Stimulated activated naive CD4-positive, alpha-beta T cell treated with Interleukin-2 at 50 U/mL for 16 hours (primary cell): Measurements from ENCODE around the gene NDUFAF3.
"Not testable (repeated sequence)": the region's sequence is repeated elsewhere in the genome, so short reads cannot be mapped to it uniquely, and the experiment has no call there.

Source experiments
- DNase-seq: peaks from one replicate; lab custom pipeline; 2025; lab: John Stamatoyannopoulos, UW

NDUFAF3 gene

DNA sequence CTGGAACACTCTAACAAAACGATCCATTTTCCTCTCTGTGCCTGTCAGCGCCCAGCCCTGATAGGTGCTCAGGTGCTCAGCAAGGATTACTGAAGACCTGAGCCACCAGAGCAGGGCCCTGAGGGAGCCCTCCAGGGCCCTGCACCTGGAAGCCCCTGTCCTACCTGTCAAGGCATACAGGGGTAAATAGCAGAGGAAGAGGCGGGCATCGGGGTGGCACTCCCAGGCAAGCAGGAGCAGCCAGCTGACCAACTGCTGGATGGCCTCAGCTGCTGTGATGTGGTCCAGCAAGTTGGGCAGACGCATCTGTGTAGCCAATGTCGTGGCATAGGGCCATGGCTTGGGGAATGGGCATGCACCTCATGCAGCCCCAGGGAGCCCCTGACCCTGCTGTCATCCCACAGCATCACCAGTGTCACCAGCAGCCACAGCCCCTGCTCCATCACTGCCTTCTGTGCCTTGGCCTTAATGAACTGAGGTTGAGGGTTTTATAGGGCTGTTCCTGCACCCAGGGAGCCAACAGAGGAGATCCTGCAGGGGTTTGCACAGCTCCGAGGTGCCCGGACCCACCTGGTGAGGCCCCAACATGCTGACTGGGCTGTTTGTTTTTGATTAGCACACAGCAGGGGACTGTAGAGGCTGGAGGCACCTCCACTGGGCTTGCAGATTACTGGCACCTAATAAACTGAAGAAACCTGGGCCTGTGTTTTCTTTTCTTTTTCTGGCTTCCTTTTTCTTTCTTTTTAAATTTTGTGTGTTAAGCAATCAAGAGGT lies 22.6 kb upstream of the NDUFAF3 start:
- no peak for DNase-seq

DNA sequence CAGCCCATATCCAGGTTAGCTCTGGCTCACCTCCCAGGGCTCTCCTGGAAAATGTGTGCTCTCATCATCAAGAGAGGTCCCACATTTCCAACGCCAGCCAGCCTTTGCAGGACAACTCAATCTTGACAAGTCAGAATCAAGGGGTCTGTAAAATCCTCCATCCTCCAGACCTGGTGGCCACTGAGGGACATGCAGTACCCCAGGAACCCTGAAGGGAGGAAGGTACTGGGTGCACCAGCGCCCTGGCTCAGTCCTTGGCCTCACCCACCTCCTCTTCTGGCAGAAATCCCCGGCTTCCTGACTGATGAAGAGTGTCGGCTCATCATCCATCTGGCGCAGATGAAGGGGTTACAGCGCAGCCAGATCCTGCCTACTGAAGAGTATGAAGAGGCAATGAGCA lies 20.8 kb upstream of the NDUFAF3 start:
- DNase-seq: no peak

DNA sequence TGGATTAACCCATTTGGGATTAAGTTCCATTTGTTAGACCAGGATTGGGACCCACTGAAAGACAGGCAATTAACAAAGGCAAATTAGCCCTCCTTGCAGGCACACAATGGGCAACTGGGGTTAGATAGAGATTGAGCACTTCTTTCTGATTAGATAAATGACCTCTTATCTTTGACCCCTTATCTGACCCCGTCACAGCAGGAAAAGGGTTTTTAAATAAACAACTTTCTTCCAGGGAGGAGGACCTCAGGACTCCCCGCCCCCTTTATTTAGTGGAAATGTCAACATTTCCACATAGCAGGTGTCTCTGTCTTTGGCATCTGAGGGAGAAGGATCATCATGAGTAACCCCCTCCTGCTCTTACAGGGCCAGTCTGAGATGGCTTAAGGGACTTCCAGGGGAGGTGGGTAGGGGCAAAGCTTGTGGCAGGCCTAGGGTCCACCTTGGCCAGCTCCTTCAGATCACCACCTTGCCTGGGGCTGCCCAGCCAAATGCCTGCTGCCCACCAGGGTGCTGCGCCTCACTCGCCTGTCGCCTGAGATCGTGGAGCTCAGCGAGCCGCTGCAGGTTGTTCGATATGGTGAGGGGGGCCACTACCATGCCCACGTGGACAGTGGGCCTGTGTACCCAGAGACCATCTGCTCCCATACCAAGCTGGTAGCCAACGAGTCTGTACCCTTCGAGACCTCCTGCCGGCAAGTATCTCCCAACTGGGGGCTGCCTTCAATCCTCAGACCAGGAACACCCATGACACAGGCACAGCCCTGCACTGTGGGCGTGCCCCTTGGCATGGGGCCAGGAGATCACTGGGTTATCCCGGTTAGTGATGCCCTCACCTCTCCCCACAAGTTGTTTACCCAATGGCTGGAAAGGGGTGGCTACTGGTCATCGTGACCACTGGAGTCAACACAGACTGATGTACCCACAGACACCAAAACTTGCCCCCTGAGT lies 17.3 kb upstream of the NDUFAF3 start:
- no peak for DNase-seq

DNA sequence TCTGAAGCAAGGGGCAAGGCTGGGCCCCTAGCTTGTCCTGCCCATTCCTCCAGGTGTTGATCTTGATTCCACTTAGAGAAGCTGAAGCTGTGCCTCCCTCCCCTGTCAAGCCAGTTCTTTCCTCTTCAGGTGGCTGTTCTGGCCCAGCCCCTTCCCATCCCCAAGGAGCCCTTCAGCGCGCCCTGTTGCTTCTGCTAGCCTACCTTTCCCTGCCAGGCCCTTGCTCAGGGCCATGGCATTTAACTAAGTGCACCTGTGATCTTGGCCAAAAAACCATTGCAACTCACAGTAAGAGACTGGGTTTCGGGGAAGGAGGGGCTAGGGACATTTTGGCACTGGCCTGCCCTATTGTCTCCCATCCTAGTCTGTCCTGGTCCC lies 16.6 kb upstream of the NDUFAF3 start:
- DNase-seq: no peak

DNA sequence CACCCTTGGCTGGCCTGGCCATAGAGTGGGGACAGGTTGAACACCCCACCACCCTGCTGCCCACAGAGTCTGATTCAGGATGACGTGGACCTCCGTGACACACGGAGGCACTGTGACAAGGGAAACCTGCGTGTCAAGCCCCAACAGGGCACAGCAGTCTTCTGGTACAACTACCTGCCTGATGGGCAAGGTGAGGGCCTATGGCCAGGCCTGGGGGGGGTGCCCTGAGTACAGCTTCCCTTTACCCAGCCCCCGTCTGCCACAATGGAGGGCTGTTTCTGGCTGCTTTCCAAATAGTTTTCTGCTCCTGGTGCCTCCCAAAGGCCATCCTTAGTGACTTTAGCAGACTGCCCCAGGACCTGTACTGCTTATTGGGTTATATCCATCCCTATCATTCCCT lies 15.9 kb upstream of the NDUFAF3 start:
- DNase-seq: no peak

DNA sequence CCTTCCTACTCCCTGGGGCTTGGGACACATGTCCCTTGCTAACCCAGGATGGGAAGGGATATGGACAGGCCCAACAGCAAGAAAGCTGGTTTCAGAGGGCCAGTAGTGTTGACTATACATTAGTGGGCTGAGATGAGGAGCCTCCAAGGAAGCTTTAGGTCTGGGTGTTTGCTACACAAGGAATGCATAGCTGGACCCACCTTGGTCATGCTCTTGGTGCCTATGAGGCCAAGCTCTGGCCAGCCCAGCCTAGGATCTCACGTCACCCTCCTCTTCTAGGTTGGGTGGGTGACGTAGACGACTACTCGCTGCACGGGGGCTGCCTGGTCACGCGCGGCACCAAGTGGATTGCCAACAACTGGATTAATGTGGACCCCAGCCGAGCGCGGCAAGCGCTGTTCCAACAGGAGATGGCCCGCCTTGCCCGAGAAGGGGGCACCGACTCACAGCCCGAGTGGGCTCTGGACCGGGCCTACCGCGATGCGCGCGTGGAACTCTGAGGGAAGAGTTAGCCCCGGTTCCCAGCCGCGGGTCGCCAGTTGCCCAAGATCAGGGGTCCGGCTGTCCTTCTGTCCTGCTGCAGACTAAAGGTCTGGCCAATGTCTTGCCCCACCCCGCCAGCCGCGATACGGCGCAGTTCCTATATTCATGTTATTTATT lies 15.4 kb upstream of the NDUFAF3 start:
- DNase-seq: no peak

DNA sequence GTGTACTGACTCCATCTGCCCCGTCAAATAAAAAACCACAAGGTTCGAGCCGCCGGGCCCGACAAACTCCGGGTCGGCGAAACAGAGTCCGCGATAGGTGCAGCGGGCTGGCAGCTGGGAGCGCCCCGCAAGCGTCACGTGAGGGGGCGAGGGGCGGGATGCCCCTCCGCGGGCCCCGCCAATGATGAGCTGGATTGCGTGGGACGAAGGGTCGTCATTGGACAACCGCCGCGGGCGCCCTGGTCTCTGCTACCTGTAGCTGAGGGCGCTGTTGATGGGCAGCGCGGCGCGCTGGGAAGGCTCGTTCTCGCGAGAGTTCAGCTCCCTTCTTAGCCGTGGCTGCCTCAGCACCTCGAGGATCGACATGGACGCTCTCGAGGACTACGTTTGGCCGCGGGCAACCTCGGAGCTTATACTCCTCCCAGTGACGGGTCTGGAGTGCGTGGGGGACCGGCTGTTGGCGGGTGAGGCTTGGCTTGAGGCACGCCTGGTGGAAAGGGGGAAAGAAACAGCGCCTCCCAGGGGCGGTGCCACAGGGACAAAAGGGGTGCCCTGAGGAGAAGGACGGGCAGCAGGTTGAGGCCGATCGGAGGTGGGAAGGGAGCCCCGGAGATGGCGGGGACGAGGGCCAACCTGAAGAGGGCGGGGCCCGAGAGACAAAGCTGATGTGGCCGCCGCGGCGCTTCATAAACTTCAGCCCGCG lies 14.7 kb upstream of the NDUFAF3 start, which contains the start of gene WDR6:
WDR6 (plus strand) TSS at position 324 of the 703 bp plus-strand sequence; CDS start at position 365, 41 bp downstream.
- DNase-seq: peak; percentile 97

DNA sequence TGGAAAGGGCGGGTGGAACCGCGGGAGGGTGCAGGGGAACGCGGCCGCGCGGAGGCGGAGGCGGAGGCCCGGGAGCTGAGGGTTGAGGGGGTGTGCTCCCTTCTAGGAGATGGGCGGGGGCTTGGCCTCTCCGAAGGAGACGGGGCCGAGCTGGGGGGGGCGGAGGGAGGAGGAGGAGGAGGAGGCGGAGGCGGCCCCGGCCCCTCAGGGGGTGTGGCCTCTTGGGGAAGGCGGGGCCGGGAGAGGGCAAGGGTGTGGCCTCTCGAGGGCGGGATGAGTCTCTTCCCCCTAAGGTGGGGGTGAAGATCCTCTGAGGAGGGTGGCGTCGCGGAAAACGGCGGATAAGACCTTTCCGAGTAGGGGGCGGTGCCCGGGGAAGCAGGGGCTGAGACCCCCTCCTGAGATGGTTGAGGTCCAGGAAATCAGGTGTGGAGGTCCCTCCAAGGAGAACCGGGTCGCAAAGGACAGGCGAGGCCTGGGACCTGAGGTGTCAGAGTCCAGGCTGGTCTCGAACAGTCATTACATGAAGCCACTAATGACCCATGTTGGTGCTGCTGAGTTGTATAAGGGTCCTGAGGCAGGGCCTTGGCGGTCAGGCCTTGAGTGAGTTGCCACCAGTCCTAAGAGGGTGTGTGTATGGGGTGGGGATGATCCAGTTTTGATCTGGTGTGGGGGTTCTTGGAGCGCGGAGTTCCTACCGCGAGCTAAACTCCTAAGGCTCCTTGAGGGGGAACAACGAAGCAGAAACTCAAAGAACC lies 14.0 kb upstream of the NDUFAF3 start:
- peak; percentile 80 for DNase-seq

DNA sequence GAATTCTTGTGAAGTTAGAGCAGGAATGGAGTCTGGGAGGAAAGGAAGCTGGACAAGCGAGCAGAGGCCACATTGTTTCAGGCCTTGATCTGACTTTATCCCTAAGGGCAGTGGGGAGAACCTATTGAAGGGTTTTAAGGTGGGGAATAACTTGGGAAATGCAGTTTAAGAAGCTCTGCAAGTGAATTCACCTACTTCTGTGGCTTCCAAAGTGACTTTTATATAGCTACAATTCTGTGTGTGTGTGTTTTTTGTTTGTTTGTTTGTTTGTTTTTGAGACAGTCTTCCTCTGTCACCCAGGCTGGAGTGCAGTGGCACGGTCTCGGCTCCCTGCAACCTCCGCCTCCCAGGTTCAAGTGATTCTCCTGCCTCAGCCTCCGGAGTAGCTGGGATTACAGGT lies 13.3 kb upstream of the NDUFAF3 start:
- not testable (repeated sequence) for DNase-seq

DNA sequence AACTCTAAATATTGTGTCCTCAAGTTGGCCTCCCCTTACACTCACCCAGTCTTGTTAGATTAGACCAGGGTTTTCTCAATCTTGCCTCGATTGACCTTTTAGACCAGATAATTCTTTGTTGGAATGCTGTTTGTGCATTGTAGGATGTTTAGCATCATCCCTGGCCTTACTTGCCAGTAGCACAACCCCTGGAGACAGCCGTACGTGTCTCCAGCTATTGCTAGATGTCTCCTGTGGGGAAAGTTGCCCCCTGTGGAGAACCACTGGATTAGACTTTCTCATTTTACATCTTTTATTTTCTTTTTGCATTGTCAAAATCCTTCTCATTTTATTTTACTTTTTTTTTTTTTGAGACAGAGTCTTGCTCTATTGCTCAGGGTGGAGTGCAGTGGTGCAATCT lies 12.5 kb upstream of the NDUFAF3 start:
- DNase-seq: no peak

DNA sequence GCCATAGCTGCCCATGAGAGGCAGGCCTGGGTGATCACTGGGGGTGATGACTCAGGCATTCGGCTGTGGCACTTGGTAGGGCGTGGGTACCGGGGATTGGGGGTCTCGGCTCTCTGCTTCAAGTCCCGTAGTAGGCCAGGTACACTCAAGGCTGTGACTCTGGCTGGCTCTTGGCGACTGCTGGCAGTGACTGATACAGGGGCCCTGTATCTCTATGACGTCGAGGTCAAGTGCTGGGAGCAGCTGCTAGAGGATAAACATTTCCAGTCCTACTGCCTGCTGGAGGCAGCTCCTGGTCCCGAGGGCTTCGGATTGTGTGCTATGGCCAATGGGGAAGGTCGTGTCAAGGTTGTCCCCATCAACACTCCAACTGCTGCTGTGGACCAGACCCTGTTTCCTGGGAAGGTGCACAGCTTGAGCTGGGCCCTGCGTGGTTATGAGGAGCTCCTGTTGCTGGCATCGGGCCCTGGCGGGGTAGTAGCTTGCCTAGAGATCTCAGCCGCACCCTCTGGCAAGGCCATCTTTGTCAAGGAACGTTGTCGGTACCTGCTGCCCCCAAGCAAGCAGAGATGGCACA lies 9.4 kb upstream of the NDUFAF3 start:
- no peak for DNase-seq

DNA sequence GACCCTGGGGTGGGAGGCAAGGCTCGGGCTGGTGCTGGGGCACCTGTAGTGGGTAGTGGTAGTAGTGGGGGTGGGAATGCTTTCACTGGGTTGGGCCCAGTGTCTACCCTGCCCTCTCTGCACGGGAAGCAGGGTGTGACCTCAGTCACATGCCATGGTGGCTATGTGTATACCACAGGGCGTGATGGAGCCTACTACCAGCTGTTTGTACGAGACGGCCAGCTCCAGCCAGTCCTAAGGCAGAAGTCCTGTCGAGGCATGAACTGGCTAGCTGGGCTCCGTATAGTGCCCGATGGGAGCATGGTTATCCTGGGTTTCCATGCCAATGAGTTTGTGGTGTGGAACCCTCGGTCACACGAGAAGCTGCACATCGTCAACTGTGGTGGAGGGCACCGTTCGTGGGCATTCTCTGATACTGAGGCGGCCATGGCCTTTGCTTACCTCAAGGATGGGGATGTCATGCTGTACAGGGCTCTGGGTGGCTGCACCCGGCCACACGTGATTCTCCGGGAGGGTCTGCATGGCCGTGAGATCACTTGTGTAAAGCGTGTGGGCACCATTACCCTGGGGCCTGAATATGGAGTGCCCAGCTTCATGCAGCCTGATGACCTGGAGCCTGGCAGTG lies 8.7 kb upstream of the NDUFAF3 start:
- DNase-seq: no peak

DNA sequence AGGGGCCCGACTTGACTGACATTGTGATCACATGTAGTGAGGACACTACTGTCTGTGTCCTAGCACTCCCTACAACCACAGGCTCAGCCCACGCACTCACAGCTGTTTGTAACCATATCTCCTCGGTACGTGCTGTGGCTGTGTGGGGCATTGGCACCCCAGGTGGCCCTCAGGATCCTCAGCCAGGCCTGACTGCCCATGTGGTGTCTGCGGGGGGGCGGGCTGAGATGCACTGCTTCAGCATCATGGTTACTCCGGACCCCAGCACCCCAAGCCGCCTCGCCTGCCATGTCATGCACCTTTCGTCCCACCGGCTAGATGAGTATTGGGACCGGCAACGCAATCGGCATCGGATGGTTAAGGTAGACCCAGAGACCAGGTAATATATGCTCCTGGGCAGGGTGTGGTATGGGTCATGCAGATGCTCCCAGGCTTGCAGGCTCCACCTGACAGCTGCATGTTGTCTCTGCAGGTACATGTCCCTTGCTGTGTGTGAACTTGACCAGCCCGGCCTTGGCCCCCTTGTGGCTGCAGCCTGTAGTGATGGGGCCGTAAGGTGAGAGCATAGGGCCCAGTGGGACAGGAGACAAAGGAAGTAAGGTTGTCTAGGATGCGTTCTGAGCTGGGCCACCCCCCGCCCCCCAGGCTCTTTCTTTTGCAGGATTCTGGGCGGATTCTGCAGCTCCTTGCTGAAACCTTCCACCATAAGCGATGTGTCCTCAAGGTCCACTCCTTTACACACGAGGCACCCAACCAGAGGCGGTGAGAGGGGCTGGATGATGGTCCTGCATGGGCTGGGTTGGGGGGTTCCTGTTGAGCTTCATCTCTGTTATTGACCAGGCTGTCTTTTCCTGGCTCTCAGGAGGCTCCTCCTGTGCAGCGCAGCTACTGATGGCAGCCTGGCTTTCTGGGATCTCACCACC lies 7.9 kb upstream of the NDUFAF3 start:
- peak; percentile 16 for DNase-seq

DNA sequence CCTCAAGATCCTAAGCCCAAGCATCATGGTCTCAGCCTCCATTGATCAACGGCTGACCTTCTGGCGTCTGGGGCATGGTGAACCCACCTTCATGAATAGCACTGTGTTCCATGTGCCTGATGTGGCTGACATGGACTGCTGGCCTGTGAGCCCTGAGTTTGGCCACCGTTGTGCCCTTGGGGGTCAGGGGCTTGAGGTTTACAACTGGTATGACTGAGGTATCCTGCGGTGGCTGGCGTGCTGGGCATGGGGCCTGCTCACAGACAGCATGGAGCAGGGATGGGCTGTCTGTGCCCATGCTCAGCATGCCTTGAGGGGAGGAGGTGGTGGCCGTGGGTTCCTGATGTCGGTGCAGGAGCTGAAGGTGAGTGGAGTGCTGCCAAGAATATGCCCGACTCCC lies 6.8 kb upstream of the NDUFAF3 start:
- no peak for DNase-seq

DNA sequence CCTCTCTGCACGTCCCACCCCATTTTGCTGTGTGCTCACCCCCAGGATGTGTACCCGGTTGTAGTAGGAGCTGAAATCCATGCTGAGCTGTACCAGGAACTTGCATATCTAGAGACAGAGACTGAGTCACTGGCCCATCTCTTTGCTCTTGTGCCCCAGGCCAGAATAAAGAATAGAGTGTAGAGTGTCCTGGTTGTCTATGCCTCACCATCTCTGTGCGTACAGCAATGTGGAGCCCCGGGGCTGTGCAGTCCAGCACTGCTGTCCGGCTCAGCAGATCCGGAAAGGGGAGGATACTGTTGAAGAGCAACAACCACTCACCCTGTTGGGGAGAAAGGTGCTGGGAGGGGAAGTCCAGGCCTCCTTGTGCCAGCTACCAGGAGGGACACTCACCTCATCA lies 6.2 kb upstream of the NDUFAF3 start:
- no peak for DNase-seq

DNA sequence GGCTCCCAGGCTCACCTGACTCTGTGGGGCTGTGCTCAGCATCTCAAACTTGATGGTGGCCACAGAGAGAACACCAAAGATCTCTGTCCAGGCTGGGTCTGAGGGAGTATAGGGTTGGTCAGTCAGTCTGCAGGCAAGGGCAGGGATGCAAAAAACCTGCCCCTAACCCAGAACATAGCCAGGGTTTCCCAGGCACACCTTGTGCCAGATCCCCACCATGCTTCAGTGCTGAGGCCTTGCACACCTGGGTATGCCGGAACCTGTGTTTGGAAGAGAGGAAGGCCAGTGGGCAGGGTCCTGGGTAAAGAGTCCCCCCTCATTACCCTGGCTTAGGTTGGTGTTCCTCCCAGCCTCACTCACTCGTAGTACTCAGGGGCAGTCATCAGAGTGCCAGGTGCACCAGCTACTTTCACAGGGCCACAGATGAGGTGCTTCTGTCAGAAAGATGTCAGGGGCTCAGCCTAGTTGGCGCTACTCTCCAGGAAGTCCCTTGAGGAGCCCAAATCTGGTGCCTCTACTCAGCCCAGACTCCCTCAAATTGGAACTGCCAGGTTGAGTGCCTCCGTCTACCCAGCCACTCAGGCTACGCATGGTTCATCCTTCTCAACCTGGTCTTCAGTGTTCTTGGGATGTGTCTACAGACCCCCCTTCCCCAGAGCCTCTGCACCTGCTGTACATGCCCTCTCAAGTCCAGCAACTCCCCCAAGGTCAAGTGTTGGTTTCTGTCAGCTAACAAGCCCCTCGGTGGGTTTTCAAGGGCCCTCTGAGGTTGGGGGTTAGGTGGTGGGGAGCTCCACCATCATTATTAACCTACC lies 5.3 kb upstream of the NDUFAF3 start:
- no peak for DNase-seq

DNA sequence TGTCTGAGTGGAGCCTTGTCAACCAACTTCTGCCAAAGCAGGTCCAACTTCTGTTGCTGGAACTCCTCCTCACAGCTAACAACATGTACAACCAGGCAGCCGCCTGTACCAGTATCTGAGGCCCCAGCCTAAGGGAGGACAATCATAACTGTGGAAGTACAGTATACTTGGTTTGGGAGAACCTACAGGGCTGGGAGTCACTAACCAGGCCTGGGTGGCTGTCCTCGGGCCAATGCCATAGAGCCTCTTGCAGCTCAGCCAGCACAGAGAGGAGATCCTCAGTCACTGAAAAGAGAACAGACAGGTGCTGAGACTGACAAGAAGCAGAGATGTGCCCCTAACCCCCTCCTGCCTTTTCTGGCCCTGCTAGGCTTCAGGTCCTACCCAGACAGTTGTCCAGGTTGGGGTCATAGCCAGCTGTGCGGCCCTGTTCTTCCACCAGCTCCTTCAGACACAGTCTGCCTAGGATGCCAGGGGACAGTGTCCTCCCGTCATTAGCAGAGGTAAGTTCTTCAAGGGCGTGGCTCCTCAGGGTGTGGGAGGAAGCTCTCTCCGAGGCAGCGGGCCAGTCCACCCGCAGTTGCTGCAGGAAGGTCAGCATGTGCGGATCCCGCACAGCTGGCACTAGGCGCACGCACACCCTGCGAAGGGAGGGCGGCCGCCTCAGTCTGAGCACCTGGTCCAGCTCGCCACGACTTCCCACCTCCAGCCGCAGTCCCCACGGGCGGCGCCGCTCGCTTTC lies 4.5 kb upstream of the NDUFAF3 start:
- no peak for DNase-seq
